AG04449 (cell line): ENCODE data around the gene SNRNP35.
A peak's percentile ranks its signal among the peaks of the same experiment; 100 is the strongest.
"Not testable (repeated sequence)": the region's sequence is repeated elsewhere in the genome, so short reads cannot be mapped to it uniquely, and the experiment has no call there.

ENCODE experiments used
- CTCF ChIA-PET: fragments of 350-600 bp; formaldehyde crosslinking; extraction: SDS; loops from one replicate; lab custom pipeline; 2021; ENCODE audit warnings: antibody characterized with exemption; lab: Yijun Ruan, JAX
- POLR2A ChIA-PET: fragments of 400-600, 350-600 bp; formaldehyde crosslinking; extraction: SDS; loops from one replicate; lab custom pipeline; 2020; ENCODE audit warnings: antibody characterized with exemption, inconsistent platforms; lab: Yijun Ruan, JAX
- DNase-seq: peaks from one replicate; pipeline ENCODE4 v3.0.0-alpha.2; 2010; ENCODE audit warnings: low read depth, low spot score
- H3K4me3 ChIP-seq: 2 replicates; pipeline ENCODE4 v1.5.1; 2011; ENCODE audit warnings: low read depth, mild to moderate bottlenecking, control low read depth, low read length
- CTCF ChIP-seq: IDR thresholded peaks from one replicate; pipeline ENCODE4 v1.5.1; 2011; ENCODE audit warnings: mild to moderate bottlenecking, moderate library complexity, low read length, control low read depth, inconsistent platforms; ENCODE audit not compliant: insufficient read depth; ENCODE audit errors: missing control alignments

The SNRNP35 gene

GRCh38 chr12:123428591-123428990, 29.3 kb upstream of the SNRNP35 start:
- POLR2A ChIA-PET = no interaction called here
- no peak for TF ChIP-seq CTCF
- DNase-seq = no peak
- no peak overlapping the region for H3K4me3 ChIP-seq
- CTCF ChIA-PET = no interaction called here

GRCh38 chr12:123429101-123429500, 28.8 kb upstream of the SNRNP35 start:
- CTCF ChIA-PET, H3K4me3 ChIP-seq, POLR2A ChIA-PET: not testable (repeated sequence)

GRCh38 chr12:123431951-123432817, 25.8 kb upstream of the SNRNP35 start:
- POLR2A ChIA-PET = interaction anchor here (0.6 to 0.7 kb wide), 2 partner anchors 33 to 330 kb away, joined by 3 to 4 read pairs; no protein-coding TSS in a partner anchor
- CTCF ChIA-PET, H3K4me3 ChIP-seq, DNase-seq: not testable (repeated sequence)

More at GRCh38 chr12:123429101-123429500, 28.8 kb upstream of the SNRNP35 start:
- DNase-seq = not testable (repeated sequence)

GRCh38 chr12:123433615-123434014, 24.3 kb upstream of the SNRNP35 start:
- no peak overlapping the region for H3K4me3 ChIP-seq
- ChIA-PET CTCF (interaction anchor here (0.8 kb wide), 1 partner anchor 68 kb away, joined by 3 read pairs; no protein-coding TSS in a partner anchor), POLR2A (interaction anchor here (0.7 kb wide), 1 partner anchor 30 kb away, joined by 3 read pairs; no protein-coding TSS in a partner anchor)
- TF ChIP-seq CTCF = no peak
- DNase-seq = no peak

GRCh38 chr12:123435636-123436016, 22.3 kb upstream of the SNRNP35 start:
- no peak for TF ChIP-seq CTCF
- POLR2A ChIA-PET = no interaction called here
- CTCF ChIA-PET = interaction anchor here (1.1 kb wide), 3 partner anchors 10 to 146 kb away, joined by 3 to 5 read pairs (median 4); no protein-coding TSS in a partner anchor
- DNase-seq = no peak
- H3K4me3 ChIP-seq = peak overlapping the region; percentile 87

- POLR2A ChIA-PET = interaction anchor here (0.6 kb wide), 1 partner anchor 59 kb away, joined by 3 read pairs; no protein-coding TSS in a partner anchor
- DNase-seq = no peak
- CTCF ChIA-PET = interaction anchor here (1.1 to 1.4 kb wide), 4 partner anchors 9 to 145 kb away, joined by 3 to 5 read pairs (median 4); no protein-coding TSS in a partner anchor
- peak within 1 kb of the TSS; percentile 87 for H3K4me3 ChIP-seq
- TF ChIP-seq CTCF = no peak
Observed at GRCh38 chr12:123436017-123436964, 21.6 kb upstream of the SNRNP35 start, which contains the start of gene RILPL2. RILPL2 (minus strand) TSS chr12:123436684; CDS start chr12:123436420, 264 bp downstream.
